GM18505 (cell line): ENCODE data around the gene XYLT1.
A peak's percentile ranks its signal among the peaks of the same experiment; 100 is the strongest.

ENCODE experiments used
- ATAC-seq: cut with Tn5 transposase; IDR thresholded peaks from one replicate; pipeline ENCODE4 v1.9.1; 2021; ENCODE audit not compliant: unreplicated experiment
- POLR2A ChIP-seq: IDR thresholded peaks from 4 replicates; pipeline ENCODE4 v1.6.1; 2011; ENCODE audit warnings: borderline replicate concordance; ENCODE audit not compliant: insufficient read depth, insufficient read length; ENCODE audit errors: extremely low read depth

The XYLT1 gene

GRCh38 chr16:17083628-17084027 is 387.1 kb downstream of the XYLT1 start:
- ATAC-seq = no peak
- no peak for TF ChIP-seq POLR2A

GRCh38 chr16:17082095-17082882 is 388.5 kb downstream of the XYLT1 start:
- TF ChIP-seq POLR2A = no peak
- no peak for ATAC-seq

GRCh38 chr16:17080105-17080504 is 390.7 kb downstream of the XYLT1 start:
- ATAC-seq = no peak
- TF ChIP-seq POLR2A = no peak

- TF ChIP-seq POLR2A = no peak
- no peak for ATAC-seq
These were observed 391.7 kb downstream of the XYLT1 start for GRCh38 chr16:17078931-17079631.

GRCh38 chr16:17076818-17077498 is 393.8 kb downstream of the XYLT1 start:
- no peak for ATAC-seq

GRCh38 chr16:17076092-17076754 is 394.5 kb downstream of the XYLT1 start:
- no peak for ATAC-seq
- TF ChIP-seq POLR2A = no peak

More at GRCh38 chr16:17076818-17077498, 393.8 kb downstream of the XYLT1 start:
- no peak for TF ChIP-seq POLR2A

- no peak for TF ChIP-seq POLR2A
- ATAC-seq = no peak
These were observed 398.7 kb downstream of the XYLT1 start for GRCh38 chr16:17072104-17072503.

GRCh38 chr16:17070882-17071592 is 399.7 kb downstream of the XYLT1 start:
- TF ChIP-seq POLR2A = no peak
- ATAC-seq = peak; percentile 61

GRCh38 chr16:17069681-17070080 is 401.1 kb downstream of the XYLT1 start:
- no peak for TF ChIP-seq POLR2A
- ATAC-seq = no peak

GRCh38 chr16:17068524-17068923 is 402.2 kb downstream of the XYLT1 start:
- no peak for TF ChIP-seq POLR2A
- no peak for ATAC-seq

GRCh38 chr16:17067882-17068281 is 402.9 kb downstream of the XYLT1 start:
- ATAC-seq = no peak
- TF ChIP-seq POLR2A = no peak
